GM19372 (cell line): Measurements from ENCODE around the gene GRID2.

ENCODE experiments used
- ATAC-seq: cut with Tn5 transposase; IDR thresholded peaks from one replicate; pipeline ENCODE4 v1.9.1; 2021; ENCODE audit warnings: mild to moderate bottlenecking, low read depth, moderate library complexity; ENCODE audit not compliant: unreplicated experiment

The GRID2 gene

DNA sequence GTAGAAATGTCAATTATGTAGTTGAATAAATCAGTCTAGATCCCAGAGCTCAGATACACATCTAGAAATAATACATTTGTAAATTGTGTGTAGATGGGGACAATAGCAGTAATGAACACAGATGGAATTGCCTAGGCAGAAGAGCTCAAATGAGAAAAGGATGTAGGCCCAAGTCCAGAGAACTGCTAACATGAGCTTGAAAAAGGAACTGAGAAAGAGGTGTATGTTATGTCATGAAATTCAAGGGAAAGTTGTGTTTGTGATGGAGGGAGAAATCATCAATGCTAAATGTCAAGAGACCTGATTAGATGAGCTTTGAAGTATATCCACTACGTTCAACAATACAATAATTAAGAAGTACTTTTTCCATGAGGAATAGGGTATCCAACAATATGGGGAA is 1148.2 kb downstream of the GRID2 start:
- no peak for ATAC-seq

DNA sequence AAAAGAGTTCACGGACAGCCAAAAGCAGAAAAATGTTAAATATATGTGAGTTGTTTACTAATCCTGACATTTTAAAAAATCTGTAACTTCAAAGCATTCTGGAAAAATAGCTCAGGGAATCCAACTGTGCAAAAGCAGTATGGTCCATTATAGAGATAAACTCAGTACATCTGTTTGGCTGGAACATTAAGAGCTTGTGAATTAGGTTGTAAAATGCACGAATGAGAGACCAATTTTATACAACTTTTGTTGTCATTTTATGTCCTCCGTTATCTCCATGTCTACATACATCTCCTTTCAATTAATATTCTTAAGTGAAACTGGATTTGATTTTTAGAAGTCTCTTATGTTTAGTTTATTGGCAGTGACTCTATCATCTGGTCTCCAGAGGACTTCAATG is 1157.8 kb downstream of the GRID2 start:
- no peak for ATAC-seq

DNA sequence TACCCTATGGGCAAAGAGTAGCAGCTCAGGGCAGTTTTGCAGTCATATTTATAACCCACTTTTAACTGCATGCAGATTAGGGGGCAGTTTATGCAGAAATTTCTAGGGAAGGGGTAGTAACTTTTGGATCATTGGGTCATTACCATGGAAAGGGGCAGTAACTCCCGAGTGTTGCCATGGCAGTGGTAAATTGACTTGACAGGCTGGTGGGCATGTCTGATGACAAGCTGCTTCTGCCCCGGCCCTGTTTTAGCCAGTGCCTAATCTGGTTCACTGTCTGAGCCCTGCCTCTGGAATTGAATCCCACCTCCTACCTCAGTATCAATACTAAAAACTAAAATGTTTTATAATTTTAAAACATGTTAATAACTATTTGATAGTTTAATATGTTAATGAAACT is 1162.7 kb downstream of the GRID2 start:
- ATAC-seq = no peak

DNA sequence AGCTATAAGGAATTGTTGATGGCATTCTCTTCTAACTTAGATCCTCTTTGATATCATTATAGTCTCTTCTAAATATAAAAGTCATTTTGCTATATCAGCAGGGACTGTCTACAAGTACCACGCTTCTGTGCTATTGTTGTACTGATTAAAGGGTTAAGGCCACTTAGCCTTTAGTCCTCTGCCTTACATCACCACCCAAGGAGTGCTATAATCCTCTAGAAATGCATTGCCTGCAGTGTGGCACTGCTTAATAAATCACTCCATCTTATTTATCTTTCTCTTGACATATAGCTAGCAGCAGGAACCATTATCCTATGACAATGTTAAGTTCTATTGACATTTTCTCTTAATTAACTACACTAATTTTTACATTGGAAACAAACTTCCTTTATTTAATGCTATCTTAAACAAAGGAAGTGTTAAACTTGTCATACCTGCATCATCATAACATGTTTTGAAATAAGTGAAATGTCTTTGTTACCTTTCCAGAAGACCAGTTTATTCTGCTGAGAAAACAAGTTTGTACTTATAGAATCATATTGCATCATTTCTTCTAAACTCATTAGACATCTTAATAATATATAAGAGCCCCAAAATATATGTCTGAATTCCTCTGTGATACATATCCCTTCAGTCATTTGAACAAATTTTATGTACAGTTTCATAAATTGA is 1163.9 kb downstream of the GRID2 start:
- ATAC-seq = no peak

DNA sequence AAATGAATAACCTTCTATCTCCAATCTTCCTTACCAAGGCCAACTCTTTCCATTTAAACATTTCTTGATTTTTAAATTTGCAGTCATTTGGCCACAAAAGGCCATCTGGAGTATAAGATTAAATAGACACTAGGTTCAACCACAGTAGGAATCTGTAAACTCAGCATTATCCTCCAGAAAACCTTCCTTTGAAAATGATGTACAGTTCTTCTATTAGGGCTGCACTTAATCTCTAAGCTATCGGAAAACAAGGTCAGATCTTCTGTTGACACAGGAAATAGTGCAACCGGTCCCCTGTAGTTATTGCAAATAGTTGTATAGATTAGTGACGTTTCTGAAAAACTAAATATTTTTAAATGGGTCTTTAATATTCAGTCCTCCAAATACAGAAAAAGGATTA is 1165.8 kb downstream of the GRID2 start:
- no peak for ATAC-seq

DNA sequence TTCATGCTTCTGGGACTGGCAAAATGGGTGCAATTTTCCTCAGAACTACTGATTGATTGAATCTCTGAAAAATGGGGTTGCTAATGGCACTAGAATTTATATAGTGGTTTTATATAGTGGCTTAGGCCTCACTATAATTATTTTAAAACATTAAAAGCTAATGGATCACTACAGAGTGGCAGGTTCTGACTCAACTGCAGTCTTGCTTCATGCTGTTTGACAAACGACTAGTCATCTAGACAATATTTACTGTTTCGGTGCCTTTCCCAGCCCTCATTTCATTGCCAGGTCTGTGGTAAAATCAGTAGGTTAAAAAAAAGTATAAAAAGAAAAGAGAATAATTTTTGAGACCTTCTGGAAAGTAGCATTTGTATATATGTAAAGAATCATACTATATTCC is 1172.0 kb downstream of the GRID2 start:
- ATAC-seq = no peak

DNA sequence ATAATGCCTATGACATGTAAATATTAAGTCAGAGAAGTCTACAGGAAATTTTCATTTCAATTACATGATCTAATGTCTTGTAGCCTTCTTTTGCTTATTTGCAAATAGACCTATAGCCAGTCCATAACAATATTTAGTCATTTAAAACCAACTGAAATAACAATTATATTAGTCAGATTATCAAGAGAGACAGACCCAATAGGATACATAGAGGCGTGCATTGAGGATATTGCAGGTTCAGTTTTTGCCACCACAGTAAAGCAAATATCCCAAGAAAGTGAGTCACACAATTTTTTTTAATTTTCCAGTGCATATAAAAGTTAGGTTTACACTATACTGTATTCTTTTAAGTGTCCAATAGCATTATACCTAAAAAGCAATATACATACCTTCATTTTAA is 1175.0 kb downstream of the GRID2 start:
- no peak for ATAC-seq

DNA sequence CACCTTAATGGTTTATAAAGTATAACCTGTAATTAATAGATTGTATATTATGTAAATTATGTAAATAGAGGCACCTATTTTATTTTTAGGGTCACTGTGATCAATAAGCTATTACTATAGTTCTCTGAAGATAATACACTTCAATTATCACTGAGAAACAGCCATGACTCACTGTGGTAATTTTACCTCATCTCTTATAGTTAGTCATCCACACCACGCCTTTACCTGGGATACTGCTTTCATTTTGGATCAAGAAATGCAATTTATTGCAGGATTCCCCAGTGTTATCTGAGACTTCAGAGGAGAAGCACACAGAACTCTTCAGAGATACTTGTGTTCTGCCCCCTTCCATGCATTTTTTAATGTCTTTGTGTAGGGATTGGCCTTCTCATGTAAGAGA is 1176.7 kb downstream of the GRID2 start:
- no peak for ATAC-seq

DNA sequence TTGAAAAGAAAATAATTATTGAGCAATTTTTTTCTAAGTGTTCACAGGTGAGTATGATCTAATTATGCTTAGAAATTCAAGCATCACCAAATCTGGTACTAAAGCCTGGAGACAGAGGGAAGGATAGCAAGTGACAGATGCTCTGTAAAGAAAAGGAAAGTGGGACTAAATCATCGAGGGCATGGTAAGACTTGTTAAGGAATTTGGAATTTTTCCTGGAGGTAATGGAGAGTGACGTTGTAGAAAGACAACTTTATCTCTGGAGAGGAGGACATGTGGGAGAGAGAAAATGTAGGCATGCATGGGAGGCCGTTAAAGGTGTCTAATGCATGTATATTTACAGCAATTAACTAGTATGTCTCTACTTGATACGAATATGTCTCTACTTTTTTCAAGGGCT is 1191.6 kb downstream of the GRID2 start:
- ATAC-seq = no peak

DNA sequence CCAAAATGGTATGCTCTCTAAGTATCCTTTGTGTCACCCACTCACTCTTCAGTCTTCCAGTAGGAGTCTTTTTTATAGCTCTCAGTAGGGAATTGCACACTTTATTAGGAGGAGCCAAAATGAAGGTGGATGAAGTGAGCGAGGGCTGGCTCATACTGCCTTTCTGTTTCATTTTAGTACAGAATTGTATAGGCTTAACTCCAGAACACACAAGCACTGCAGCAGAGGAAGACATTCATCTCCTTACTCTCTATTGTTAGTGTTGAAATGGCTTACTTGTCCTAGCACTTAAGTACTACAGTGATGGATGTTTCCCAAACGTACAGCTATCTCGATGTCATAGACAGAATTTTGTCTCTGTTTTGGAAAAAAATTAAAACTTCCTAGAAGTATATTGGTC is 1197.5 kb downstream of the GRID2 start:
- no peak for ATAC-seq

DNA sequence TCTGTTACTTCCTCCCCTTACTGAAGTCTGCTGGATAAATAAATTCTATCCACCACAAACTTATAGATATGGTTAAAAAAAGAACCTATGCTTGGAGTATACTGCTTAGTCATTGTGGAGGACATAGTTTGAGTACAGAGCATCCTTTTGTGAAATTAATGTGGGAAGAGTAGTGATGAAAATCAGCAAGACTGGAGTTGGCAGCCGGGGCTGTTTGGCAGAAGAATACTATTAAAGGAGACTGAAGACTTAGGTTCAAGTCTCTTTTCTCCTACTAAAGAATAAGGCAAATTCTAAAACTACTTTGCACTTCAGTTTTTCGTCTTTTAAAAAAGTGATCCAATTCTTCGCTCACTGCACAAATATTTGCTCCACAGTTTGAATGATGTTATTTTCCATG is 1198.2 kb downstream of the GRID2 start:
- no peak for ATAC-seq

DNA sequence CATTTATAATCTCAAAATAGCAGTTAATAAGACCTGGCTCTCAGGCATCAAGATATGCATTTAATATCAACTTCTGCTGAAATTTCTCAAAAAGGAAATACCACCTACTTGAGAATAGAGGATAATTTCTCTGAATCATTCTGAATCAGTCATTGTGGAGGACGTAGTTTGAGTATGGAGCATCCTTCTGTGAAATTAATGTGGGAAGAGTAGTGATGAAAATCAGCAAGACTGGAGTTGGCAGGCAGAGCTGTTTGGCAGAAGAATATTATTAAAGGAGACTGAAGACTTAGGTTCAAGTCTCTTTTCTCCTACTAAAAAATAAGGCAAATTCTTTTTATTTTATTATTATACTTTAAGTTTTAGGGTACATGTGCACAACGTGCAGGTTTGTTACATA is 1199.2 kb downstream of the GRID2 start:
- ATAC-seq = no peak

DNA sequence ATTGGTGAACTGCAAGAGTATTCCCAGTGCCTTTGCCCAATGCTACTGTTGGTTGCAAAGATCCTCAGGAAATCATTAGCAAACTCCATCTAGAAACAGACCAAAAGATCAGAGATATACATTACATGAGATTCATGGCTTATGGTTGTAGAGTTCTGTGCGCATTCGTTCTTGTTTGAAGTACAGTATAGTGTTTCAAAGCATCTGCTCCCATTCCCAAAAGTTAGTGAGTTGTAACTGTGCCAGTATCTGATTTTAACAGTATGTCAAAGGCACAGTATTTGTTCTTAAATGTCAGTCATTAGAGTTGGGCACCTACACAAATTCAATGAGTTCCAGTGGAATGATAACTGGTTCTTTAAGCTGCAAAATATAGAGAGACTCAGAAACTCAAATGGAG is 1210.1 kb downstream of the GRID2 start:
- no peak for ATAC-seq

DNA sequence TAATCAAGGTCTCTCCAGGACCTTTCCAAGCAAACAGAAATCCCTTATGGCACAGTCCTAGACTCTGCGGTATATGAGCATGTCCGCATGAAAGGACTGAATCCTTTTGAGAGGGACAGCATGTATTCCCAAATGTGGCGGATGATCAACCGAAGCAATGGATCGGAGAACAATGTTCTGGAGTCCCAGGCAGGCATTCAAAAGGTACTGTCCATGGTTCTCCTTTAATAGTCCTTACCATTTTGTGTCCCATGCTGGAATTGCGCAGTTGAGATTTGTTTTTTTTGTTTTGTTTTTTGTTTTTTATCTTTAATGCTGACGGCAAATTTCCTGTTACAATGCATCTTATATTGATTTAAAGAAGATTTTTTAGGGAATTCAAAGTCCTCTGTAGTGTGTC is 1211.4 kb downstream of the GRID2 start:
- no peak for ATAC-seq

DNA sequence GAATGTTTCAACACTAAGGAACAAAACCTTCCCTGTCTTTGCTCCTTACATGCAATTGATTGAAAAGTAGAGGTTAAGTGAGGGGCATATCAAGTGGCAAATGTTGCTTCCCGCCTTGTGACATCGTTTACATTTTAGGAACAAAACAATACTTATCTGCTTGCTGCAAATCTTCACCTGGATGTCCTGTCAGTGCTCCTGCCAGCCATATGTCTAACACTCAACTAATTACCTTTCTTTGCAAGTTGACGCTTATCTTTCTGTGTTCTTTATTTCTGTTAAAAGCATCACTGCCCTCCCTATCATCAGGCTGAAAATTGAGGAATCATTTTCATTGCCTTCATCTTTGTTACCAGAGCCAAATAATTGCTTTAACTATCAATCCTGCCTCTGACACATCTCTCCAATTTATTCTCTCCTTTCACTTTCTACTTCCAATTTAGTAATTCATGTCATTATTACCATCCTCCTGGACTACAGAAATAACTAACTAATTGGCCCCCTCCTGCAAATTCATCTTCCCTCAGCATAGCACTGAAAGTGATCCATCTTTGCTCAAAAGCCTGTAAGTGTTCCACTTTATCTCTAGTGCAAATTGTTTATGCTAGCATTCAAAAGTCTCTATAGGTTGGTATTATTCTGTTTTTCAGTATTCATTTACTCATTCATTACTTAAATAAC is 1226.1 kb downstream of the GRID2 start:
- ATAC-seq = no peak

DNA sequence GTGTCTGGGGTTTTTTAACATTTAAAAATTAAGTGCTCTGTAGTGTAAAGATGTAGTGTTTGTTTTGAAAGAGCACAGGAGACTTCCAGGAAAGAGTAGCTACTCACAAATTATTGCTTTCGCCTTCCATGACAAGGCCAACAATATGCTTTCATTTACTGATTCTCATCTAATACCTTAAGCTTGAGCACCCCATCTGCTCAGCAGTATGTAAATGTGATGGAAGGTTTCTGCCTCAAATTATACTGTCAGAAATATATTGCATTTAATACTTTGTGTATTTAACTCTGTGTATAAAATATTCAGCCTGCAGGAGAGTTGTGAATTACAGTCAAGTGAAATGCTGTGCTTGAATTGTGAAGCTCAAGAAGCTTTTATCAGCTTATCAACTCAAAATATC is 1228.5 kb downstream of the GRID2 start:
- ATAC-seq = no peak

DNA sequence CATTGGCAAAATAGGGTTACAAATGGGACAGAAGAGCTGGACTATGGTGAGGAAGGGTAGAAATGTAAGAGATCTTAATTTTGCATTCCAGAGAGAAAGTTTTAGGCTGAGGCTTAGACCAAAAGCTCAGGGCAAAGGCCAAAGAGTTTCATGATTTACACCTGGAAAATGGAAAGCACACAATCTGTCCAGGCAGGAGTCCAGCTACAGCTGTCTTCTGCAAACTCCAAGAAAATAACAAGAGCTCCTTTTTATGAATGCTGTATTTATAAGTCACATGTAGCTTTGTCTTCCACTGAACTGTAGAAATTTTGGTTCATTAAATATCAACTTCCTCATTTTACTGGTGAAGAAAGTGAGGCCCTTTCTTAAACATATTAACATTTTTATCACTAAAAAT is 1236.8 kb downstream of the GRID2 start:
- ATAC-seq = no peak

DNA sequence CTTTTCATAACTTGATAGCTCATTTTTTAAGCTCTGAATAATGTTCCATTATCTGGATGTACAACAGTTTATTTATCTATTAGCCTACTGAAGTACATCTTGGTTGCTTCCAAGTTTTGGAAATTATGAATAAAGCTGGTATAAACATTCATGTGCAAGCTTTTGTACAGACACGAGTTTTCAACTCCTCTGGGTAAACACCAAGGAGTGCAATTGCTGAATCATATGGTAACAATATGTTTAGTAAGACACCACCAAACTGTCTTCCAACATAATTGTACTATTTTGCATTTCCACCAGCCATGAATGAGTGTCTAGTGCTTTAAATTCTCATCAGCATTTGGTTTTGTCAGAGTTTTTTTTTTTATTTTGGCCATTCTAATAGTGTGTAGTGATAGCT is 1258.1 kb downstream of the GRID2 start:
- ATAC-seq = no peak

DNA sequence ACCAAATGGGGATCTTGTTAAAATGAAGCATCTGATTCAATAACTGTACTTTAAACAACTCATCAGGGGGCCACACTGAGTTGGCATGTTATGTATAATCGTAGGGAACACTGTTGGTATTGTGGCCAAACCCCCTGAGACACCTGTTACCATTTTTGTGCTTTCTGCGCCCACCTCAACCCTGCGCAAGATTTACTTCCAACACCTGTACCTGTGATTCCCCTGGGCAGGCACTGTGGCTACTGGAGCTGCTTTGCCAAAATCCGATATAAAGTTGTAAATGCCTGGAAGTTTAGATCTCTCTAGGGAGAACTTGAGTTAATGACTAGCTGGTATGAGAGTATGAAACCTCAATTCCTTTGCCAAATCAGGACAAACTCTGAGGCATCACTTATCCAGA is 1265.0 kb downstream of the GRID2 start:
- no peak for ATAC-seq

DNA sequence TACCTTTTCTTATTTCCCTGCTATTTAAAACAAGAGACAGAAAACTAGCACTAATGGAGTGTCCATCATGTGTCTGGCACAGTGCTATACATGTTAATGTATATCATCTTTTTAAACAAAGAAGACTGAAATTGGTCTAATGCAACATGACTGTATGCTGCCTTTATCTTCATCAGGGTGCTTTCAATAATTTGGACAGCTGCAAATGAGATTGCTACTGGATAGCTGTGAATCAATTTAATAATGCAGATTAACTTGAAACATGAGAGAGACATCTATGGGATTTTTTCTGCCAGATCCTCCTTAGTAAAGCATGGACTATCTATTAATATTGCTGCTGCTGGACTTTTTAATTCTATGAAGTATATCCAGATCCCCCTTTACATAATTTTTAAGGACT is 1269.5 kb downstream of the GRID2 start:
- no peak for ATAC-seq

DNA sequence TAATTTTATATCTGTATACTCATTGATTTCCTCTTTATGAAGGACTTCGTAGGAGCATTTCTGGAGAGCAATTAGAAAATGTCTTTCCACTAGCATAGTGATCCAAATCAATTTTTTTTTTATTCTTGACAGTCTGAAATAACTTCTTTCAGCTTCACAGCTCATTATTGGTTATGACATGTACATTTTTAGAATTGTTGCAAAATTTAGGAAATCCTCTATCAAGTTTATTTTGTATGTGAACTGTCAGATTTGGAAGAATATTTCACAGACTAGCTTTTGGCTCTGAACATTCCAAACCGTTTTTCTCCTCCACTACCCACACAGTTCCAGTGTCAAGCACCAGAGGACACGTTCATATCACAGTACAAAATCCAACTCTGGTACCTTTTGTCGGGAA is 1275.2 kb downstream of the GRID2 start:
- no peak for ATAC-seq

DNA sequence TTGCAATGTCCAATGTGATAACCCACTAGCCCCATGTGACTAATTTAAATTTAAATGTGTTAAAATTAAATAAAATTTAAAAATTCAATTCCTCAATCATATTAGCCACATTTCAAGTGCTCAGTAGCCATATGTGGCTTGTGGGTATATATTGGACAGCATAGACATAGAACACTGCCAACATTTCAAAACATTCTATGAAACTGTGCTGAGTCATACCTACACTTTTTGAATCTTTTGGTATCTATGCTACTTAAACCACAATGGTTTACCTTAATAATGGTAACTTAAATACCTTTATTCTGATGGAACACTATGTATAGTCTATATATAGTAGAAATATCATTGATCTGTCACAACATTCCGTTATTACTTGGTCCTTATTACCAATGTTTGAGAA is 1301.4 kb downstream of the GRID2 start:
- no peak for ATAC-seq

DNA sequence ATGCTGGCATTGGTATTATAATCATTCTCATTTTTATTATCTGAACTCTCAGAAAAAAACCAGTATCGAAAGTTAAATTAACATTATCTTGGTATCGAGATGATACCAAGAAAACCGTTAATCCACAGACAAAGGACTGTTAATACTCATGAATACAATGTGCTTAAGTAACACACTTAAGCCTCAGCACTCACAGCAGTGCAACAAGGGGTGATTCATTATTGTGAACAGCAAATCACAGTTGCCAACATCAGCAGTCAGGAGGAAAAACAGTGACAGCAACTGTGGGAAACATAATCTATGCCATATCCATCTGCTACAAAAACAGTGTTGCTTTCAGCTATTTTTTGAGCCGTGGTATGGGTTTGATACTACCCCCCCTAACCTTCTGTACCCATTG is 1313.8 kb downstream of the GRID2 start:
- no peak for ATAC-seq
